ENCODE results near the gene SERINC3. TPM values are rescaled to one million over a fixed set of nuclear protein-coding genes. Genes with fewer than 3 reads are reported as not detected.
A peak's percentile ranks its signal among the peaks of the same experiment; 100 is the strongest.

Gene SERINC3
- total and polyA plus RNA-seq, 2 of the 13 experiments (the other 11 are each of a cell fraction or from before 2014, with no cell fraction given), result 82.0 to 226 TPM

DNA sequence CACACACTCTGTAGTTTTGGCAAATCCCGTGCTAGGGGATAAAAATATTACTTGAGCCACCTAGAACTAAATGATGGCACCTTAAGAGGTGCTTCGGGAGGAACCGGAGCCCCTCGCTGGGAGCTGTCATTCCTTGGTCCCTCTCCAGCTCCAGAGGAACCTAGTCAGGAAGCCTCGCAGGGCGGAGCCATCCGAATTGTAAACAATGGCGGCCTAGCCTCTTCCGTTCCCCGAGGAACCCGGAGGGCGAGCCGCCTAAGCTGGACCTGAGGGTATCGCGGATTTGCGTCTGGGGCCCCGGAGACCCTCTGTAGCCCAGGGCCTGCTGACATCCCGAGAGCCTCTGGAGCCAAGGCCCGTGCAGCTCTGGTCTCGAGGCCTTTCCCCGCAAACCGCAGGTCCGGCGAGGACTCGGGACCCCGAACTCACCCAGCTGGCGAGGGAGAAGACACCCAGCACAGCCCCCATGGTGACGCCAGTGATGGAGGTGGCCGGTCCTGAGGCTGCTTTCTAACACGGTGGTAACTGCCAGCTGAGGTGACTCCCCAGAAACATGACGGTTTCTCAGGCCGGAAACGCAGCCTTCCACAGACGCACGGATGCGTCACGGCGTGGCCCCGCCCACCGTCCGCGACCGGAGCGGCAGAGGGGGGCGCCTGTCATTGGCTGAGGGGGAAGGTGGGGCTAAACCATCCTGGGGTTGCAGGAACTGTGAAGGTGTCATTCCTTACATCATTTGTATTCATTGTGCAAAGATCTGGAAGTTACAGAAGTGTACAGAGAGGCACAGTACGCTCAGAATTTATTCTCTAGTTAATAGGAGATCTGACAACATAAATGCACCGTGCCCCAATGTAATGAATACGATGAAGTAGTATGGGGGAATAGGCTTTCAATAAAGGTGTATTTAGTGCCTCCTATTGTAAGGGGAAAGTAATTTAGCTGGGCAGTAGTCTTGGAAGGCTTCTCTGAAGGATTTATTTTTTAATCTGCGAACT, at the start of gene SERINC3 (continued):
- TF ChIP-seq, protein P1, sequence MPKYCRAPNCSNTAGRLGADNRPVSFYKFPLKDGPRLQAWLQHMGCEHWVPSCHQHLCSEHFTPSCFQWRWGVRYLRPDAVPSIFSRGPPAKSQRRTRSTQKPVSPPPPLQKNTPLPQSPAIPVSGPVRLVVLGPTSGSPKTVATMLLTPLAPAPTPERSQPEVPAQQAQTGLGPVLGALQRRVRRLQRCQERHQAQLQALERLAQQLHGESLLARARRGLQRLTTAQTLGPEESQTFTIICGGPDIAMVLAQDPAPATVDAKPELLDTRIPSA (CRISPR knock-in tag; IDR thresholded peaks at IDR 0.05; ENCODE audit: borderline replicate concordance), result no peak
- TF ChIP-seq ZNF878 (CRISPR knock-in tag; IDR thresholded peaks at IDR 0.05) (no peak), KDM5B (CRISPR knock-in tag; IDR thresholded peaks at IDR 0.05; ENCODE audit: borderline replicate concordance) (peak; percentile 99), ZNF256 (CRISPR knock-in tag; conservative IDR thresholded peaks at IDR 0.05) (peak; percentile 84; the same call in 1 of the 2 replicates), NPAS2 (CRISPR knock-in tag; IDR thresholded peaks at IDR 0.05; ENCODE audit: borderline replicate concordance) (no peak), MAFK (conservative IDR thresholded peaks at IDR 0.05 in 1 of 2, IDR thresholded peaks at IDR 0.05 in 1 of 2; ENCODE audit: low read length in 2 of 2) (no peak), IRX3 (CRISPR knock-in tag; IDR thresholded peaks at IDR 0.05; ENCODE audit: borderline replicate concordance, low read depth) (peak; percentile 96; the same call in 1 of the 2 replicates), XBP1 (CRISPR knock-in tag; IDR thresholded peaks at IDR 0.05) (peak; percentile 83; the same call in 1 of the 2 replicates), ZHX2 (IDR thresholded peaks at IDR 0.05; ENCODE audit: low read depth) (peak; percentile 89), ZHX2 (CRISPR knock-in tag; IDR thresholded peaks at IDR 0.05; ENCODE audit: borderline replicate concordance) (peak; percentile 87), HMGA1 (CRISPR knock-in tag; conservative IDR thresholded peaks at IDR 0.05) (no peak), MYNN (CRISPR knock-in tag; IDR thresholded peaks at IDR 0.05; ENCODE audit: low read depth) (no peak; the same call in 1 of the 2 replicates), CHD4 (IDR thresholded peaks at IDR 0.05; ENCODE audit: borderline replicate concordance, low read length) (peak; percentile 58; the same call in 1 of the 2 replicates), POLR2AphosphoS2 (IDR thresholded peaks at IDR 0.05; ENCODE audit: low read depth, low read length) (no peak), SMARCC2 (IDR thresholded peaks at IDR 0.05) (no peak), E2F5 (CRISPR knock-in tag; conservative IDR thresholded peaks at IDR 0.05) (no peak; the same call in 1 of the 2 replicates), ERF (CRISPR knock-in tag; IDR thresholded peaks at IDR 0.05) (peak; percentile 85; the same call in 1 of the 2 replicates), ZNF674 (CRISPR knock-in tag; IDR thresholded peaks at IDR 0.05; ENCODE audit: low read depth) (no peak), ZKSCAN5 (CRISPR knock-in tag; IDR thresholded peaks at IDR 0.05) (peak; percentile 66; the same call in 1 of the 2 replicates)
- TF ChIP-seq, protein P2, sequence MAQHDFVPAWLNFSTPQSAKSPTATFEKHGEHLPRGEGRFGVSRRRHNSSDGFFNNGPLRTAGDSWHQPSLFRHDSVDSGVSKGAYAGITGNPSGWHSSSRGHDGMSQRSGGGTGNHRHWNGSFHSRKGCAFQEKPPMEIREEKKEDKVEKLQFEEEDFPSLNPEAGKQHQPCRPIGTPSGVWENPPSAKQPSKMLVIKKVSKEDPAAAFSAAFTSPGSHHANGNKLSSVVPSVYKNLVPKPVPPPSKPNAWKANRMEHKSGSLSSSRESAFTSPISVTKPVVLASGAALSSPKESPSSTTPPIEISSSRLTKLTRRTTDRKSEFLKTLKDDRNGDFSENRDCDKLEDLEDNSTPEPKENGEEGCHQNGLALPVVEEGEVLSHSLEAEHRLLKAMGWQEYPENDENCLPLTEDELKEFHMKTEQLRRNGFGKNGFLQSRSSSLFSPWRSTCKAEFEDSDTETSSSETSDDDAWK (CRISPR knock-in tag; IDR thresholded peaks at IDR 0.05), result no peak
